Liver (tissue), 9 donors: ENCODE data around the gene EP300. TPM values are rescaled to one million over a fixed set of nuclear protein-coding genes. Genes with fewer than 3 reads are reported as not detected.

Source experiments
- DNase-seq: peaks from one replicate; pipeline ENCODE4 v3.0.0-alpha.2; 2017; ENCODE audit warnings: low spot score
- H3K27ac ChIP-seq, 2 donors: one replicate each; pipeline ENCODE4 v1.7.0; 2013; ENCODE audit warnings: inconsistent platforms in 2 of 2, low read length in 2 of 2, control low read depth in 1 of 2, low read depth in 1 of 2, mild to moderate bottlenecking in 1 of 2
- H3K27me3 ChIP-seq, 4 donors: one replicate each; pipeline versions ENCODE4 v1.6.1 to v1.7.0; 2013; ENCODE audit warnings: low read length in 3 of 4, inconsistent platforms in 1 of 4, mild to moderate bottlenecking in 1 of 4, moderate library complexity in 1 of 4; ENCODE audit not compliant: control insufficient read depth in 4 of 4, insufficient read depth in 4 of 4
- H3K36me3 ChIP-seq, 4 donors: one replicate each; pipeline versions ENCODE4 v1.6.1 to v1.7.0; 2013; ENCODE audit warnings: low read length in 3 of 4, mild to moderate bottlenecking in 3 of 4, low read depth in 1 of 4, moderate library complexity in 1 of 4; ENCODE audit not compliant: control insufficient read depth in 4 of 4, insufficient read depth in 3 of 4
- H3K4me1 ChIP-seq, 4 donors: one replicate each; pipeline versions ENCODE4 v1.6.1 to v1.7.0; 2013; ENCODE audit warnings: low read length in 3 of 4, mild to moderate bottlenecking in 3 of 4, moderate library complexity in 1 of 4; ENCODE audit not compliant: control insufficient read depth in 4 of 4, insufficient read depth in 4 of 4
- H3K4me3 ChIP-seq, 3 donors: one replicate each; pipeline versions ENCODE4 v1.6.1 to v1.7.0; 2013; ENCODE audit warnings: low read length in 3 of 3, control low read depth in 1 of 3, low read depth in 1 of 3, mild to moderate bottlenecking in 1 of 3
- H3K9ac ChIP-seq, 2 donors: one replicate each; pipeline ENCODE4 v1.7.0; 2013; ENCODE audit warnings: low read length in 2 of 2, mild to moderate bottlenecking in 2 of 2, moderate library complexity in 2 of 2, control low read depth in 1 of 2, low read depth in 1 of 2
- H3K9me3 ChIP-seq, 4 donors: one replicate each; pipeline versions ENCODE4 v1.6.1 to v1.7.0; 2013; ENCODE audit warnings: low read length in 3 of 4; ENCODE audit not compliant: control insufficient read depth in 4 of 4
- ATF3 ChIP-seq: IDR thresholded peaks from 2 replicates; pipeline ENCODE4 v1.6.1; 2016; ENCODE audit warnings: antibody characterized with exemption
- EGR1 ChIP-seq, 2 donors: IDR thresholded peaks; 2 replicates each; pipeline ENCODE4 v1.6.1; 2016 to 2018; ENCODE audit warnings: antibody characterized with exemption in 2 of 2, low read depth in 2 of 2
- FOXA1 ChIP-seq: IDR thresholded peaks from 2 replicates; pipeline ENCODE4 v1.6.1; 2016; ENCODE audit warnings: antibody characterized with exemption
- FOXA2 ChIP-seq: IDR thresholded peaks from 2 replicates; pipeline ENCODE4 v1.6.1; 2016; ENCODE audit warnings: antibody characterized with exemption
- GABPA ChIP-seq, 2 donors: IDR thresholded peaks in 1 of 2; conservative IDR thresholded peaks in 1 of 2; 2 replicates each; pipeline ENCODE4 v1.6.1; 2016; ENCODE audit warnings: antibody characterized with exemption in 2 of 2, mild to moderate bottlenecking in 1 of 2, moderate library complexity in 1 of 2
- HNF4A ChIP-seq, 2 donors: conservative IDR thresholded peaks; 2 replicates each; pipeline ENCODE4 v1.6.1; 2016; ENCODE audit warnings: antibody characterized with exemption in 2 of 2, mild to moderate bottlenecking in 2 of 2
- HNF4G ChIP-seq: IDR thresholded peaks from 2 replicates; pipeline ENCODE4 v1.6.1; 2016; ENCODE audit warnings: antibody characterized with exemption
- JUND ChIP-seq, 2 donors: IDR thresholded peaks; 2 replicates each; pipeline ENCODE4 v1.6.1; 2016; ENCODE audit warnings: antibody characterized with exemption in 2 of 2
- NR2F2 ChIP-seq: IDR thresholded peaks from 2 replicates; pipeline ENCODE4 v1.6.1; 2016; ENCODE audit warnings: antibody characterized with exemption
- RAD21 ChIP-seq, 2 donors: IDR thresholded peaks; 2 replicates each; pipeline ENCODE4 v1.6.1; 2016; ENCODE audit warnings: antibody characterized with exemption in 2 of 2, mild to moderate bottlenecking in 2 of 2
- REST ChIP-seq: IDR thresholded peaks from 2 replicates; pipeline ENCODE4 v1.6.1; 2016; ENCODE audit warnings: antibody characterized with exemption, mild to moderate bottlenecking
- RXRA ChIP-seq, 2 donors: IDR thresholded peaks; 2 replicates each; pipeline ENCODE4 v1.6.1; 2017 to 2018; ENCODE audit warnings: antibody characterized with exemption in 2 of 2, mild to moderate bottlenecking in 1 of 2
- TAF1 ChIP-seq: conservative IDR thresholded peaks from 2 replicates; pipeline ENCODE4 v1.6.1; 2016; ENCODE audit warnings: antibody characterized with exemption, mild to moderate bottlenecking
- YY1 ChIP-seq: IDR thresholded peaks from 2 replicates; pipeline ENCODE4 v1.6.1; 2016; ENCODE audit warnings: antibody characterized with exemption, mild to moderate bottlenecking
- ZBTB33 ChIP-seq: IDR thresholded peaks from 2 replicates; pipeline ENCODE4 v1.6.1; 2016; ENCODE audit warnings: antibody characterized with exemption
- WGBS: extraction: QIAGEN DNeasy Blood & Tissue Kit; methylation state at CpG from one replicate; pipeline ENCODE4 v1.1.7; 2013; 5-methylcytosine and 5-hydroxymethylcytosine counted together
- polyA plus RNA-seq, 2 donors: library from polyadenylated mRNA; stranded (reverse) in 1 of 2; unstranded in 1 of 2; fragments of 200-250 nt in 1 of 2; fragments of >200 nt in 1 of 2; fragmentation: Nextera tagmentation in 1 of 2; extraction: Ambion mirVana in 1 of 2; gene quantifications; one replicate each; pipeline versions ENCODE4 v1.2.1 to v1.2.3, GENCODE V29; 2013 to 2015
- total RNA-seq, 2 donors: library from RNA; depleted of rRNA; stranded (reverse); fragments of >200 nt; gene quantifications; one replicate each; pipeline ENCODE4 v1.2.3, GENCODE V29; 2014
- donor health status: healthy.
- donor health status: healthy.
- donor health status: healthy.
- donor health status: healthy.
- donor health status: healthy.

Gene EP300
- total and polyA plus RNA-seq, 4 donors, result 6.9 to 95.5 (median 31.9) TPM

- Histone ChIP-seq H3K9ac (no peak overlapping the region), H3K36me3 (peaks cover 0 to 6% (median 1%) of the 10 kb centered on the region in 4 donors), H3K27me3 (no peaks in the 10 kb centered on the region), H3K9me3 (no peaks in the 10 kb centered on the region), H3K4me1 (peaks cover 6 to 24% (median 18%) of the 10 kb centered on the region in 4 donors), H3K27ac (peak overlapping the region; percentile 51 to 56), H3K4me3 (peak overlapping the region; percentile 68 to 97 (median 86))
- TF ChIP-seq EGR1 (IDR thresholded peaks at IDR 0.05; ENCODE audit: low read depth in 2 of 2) (no peak), RAD21 (IDR thresholded peaks at IDR 0.05) (peak in 1 of 2 donors; percentile 3)
- WGBS, result 7% methylated on average over 9 of the region's 9 CpGs
- DNase-seq, result no peak
Measured at GRCh38 chr22:41198027-41198580, 105.7 kb downstream of the EP300 start.

GRCh38 chr22:41201141-41201540 is 108.7 kb downstream of the EP300 start:
- Histone ChIP-seq H3K27me3 (no peaks in the 10 kb centered on the region), H3K9me3 (no peaks in the 10 kb centered on the region), H3K4me3 (no peak overlapping the region), H3K36me3 (no peaks in the 10 kb centered on the region), H3K27ac (no peak overlapping the region), H3K4me1 (peaks cover 7 to 32% (median 25%) of the 10 kb centered on the region in 4 donors), H3K9ac (no peak overlapping the region)
- DNase-seq, result no peak
- 63% methylated on average over 10 of the region's 10 CpGs for WGBS
- TF ChIP-seq ZBTB33, result no peak
- TF ChIP-seq TAF1, result no peak
- TF ChIP-seq ATF3, result no peak
- no peak for TF ChIP-seq YY1
- TF ChIP-seq EGR1 (IDR thresholded peaks at IDR 0.05; ENCODE audit: low read depth in 2 of 2), result no peak
- TF ChIP-seq HNF4G, result no peak
- TF ChIP-seq GABPA (IDR thresholded peaks at IDR 0.05 in 1 of 2, conservative IDR thresholded peaks at IDR 0.05 in 1 of 2), result no peak

GRCh38 chr22:41203118-41203517 is 110.7 kb downstream of the EP300 start:
- Histone ChIP-seq H3K36me3 (no peaks in the 10 kb centered on the region), H3K27me3 (no peaks in the 10 kb centered on the region), H3K9ac (no peak overlapping the region), H3K9me3 (no peaks in the 10 kb centered on the region), H3K4me3 (no peak overlapping the region), H3K27ac (no peak overlapping the region), H3K4me1 (peaks cover 3 to 21% (median 12%) of the 10 kb centered on the region in 4 donors)
- TF ChIP-seq TAF1 (no peak), YY1 (no peak), JUND (IDR thresholded peaks at IDR 0.05) (no peak), FOXA1 (no peak), NR2F2 (no peak), EGR1 (IDR thresholded peaks at IDR 0.05; ENCODE audit: low read depth in 2 of 2) (no peak), RAD21 (IDR thresholded peaks at IDR 0.05) (no peak), HNF4A (conservative IDR thresholded peaks at IDR 0.05) (no peak), REST (no peak), ATF3 (no peak), FOXA2 (no peak), RXRA (IDR thresholded peaks at IDR 0.05) (no peak), GABPA (IDR thresholded peaks at IDR 0.05 in 1 of 2, conservative IDR thresholded peaks at IDR 0.05 in 1 of 2) (no peak)
- WGBS, result 87% methylated on average over 2 of the region's 2 CpGs
- DNase-seq, result no peak
